GM23338 (cell line): Measurements from ENCODE around the gene TAC3. TPM values are rescaled to one million over a fixed set of nuclear protein-coding genes. Genes with fewer than 3 reads are reported as not detected.

Source experiments
- ATAC-seq: fragments of 200-7000 bp; cut with Tn5 transposase; 3 replicates; pipeline ENCODE4 v1.9.1; 2020
- DNase-seq: peaks from one replicate; pipeline ENCODE4 v3.0.0-alpha.2; 2015; ENCODE audit warnings: low spot score
- H2AFZ ChIP-seq: fragments of 200-600 bp; sonication (generic); 2 replicates; pipeline ENCODE4 v1.8.0; 2016; ENCODE audit warnings: antibody characterized with exemption, mild to moderate bottlenecking, moderate library complexity
- H3F3A ChIP-seq: fragments of 200-600 bp; sonication (generic); replicated peaks from 2 replicates; pipeline ENCODE4 v1.8.0; 2017; ENCODE audit warnings: antibody characterized with exemption, mixed run types, low read depth
- H3K27ac ChIP-seq: fragments of 200-600 bp; sonication (generic); 2 replicates; pipeline ENCODE4 v1.6.1; 2016; ENCODE audit warnings: low read depth
- H3K27me3 ChIP-seq: fragments of 200-600 bp; sonication (generic); 2 replicates; pipeline ENCODE4 v1.8.0; 2016; ENCODE audit warnings: mild to moderate bottlenecking, mixed run types, moderate library complexity; ENCODE audit not compliant: insufficient read depth
- H3K36me3 ChIP-seq: fragments of 200-600 bp; sonication (generic); 2 replicates; pipeline ENCODE4 v1.8.0; 2016; ENCODE audit warnings: mild to moderate bottlenecking; ENCODE audit not compliant: insufficient read depth
- H3K4me1 ChIP-seq: fragments of 200-600 bp; sonication (generic); 2 replicates; pipeline ENCODE4 v1.8.0; 2016; ENCODE audit warnings: mild to moderate bottlenecking, moderate library complexity; ENCODE audit not compliant: insufficient read depth
- H3K4me2 ChIP-seq: fragments of 200-600 bp; sonication (generic); 2 replicates; pipeline ENCODE4 v1.7.1; 2017; ENCODE audit warnings: mixed run types
- H3K4me3 ChIP-seq: fragments of 200-600 bp; sonication (generic); 2 replicates; pipeline ENCODE4 v1.6.1; 2016; ENCODE audit warnings: mixed run types
- H3K79me2 ChIP-seq: fragments of 200-600 bp; sonication (generic); replicated peaks from 2 replicates; pipeline ENCODE4 v1.8.0; 2017; ENCODE audit warnings: mild to moderate bottlenecking; ENCODE audit not compliant: insufficient read depth
- H3K9me2 ChIP-seq: fragments of 200-600 bp; sonication (generic); 2 replicates; pipeline ENCODE4 v1.8.0; 2017; ENCODE audit not compliant: insufficient read depth
- H4K20me1 ChIP-seq: fragments of 200-600 bp; sonication (generic); replicated peaks from 2 replicates; pipeline ENCODE4 v1.8.0; 2017; ENCODE audit warnings: mild to moderate bottlenecking; ENCODE audit not compliant: insufficient read depth
- H3K27ac Mint-ChIP-seq: 2 replicates; pipeline ENCODE4 v1.8.0; 2020; ENCODE audit warnings: inconsistent platforms, mild to moderate bottlenecking, moderate library complexity, mixed read lengths
- H3K27me3 Mint-ChIP-seq: 3 replicates; pipeline ENCODE4 v1.8.0; 2022; ENCODE audit warnings: low read depth, mild to moderate bottlenecking, moderate library complexity, mixed read lengths, inconsistent platforms; ENCODE audit not compliant: insufficient read depth, poor library complexity
- H3K36me3 Mint-ChIP-seq: 3 replicates; pipeline ENCODE4 v1.8.0; 2021; ENCODE audit warnings: low read depth, mild to moderate bottlenecking, inconsistent platforms, moderate library complexity, mixed read lengths
- H3K4me1 Mint-ChIP-seq: 3 replicates; pipeline ENCODE4 v1.8.0; 2020; ENCODE audit warnings: mild to moderate bottlenecking, inconsistent platforms, mixed read lengths
- H3K4me3 Mint-ChIP-seq: 3 replicates; pipeline ENCODE4 v1.8.0; 2021; ENCODE audit warnings: moderate library complexity, mild to moderate bottlenecking, inconsistent platforms, mixed read lengths
- H3K9me3 Mint-ChIP-seq: 3 replicates; pipeline ENCODE4 v1.8.0; 2020; ENCODE audit warnings: moderate library complexity, mild to moderate bottlenecking, inconsistent platforms, mixed read lengths
- CREB1 ChIP-seq: fragments of 250-450 bp; sonication (Bioruptor Pico); IDR thresholded peaks from 2 replicates; pipeline ENCODE4 v1.5.0; 2020; ENCODE audit warnings: low read depth, mild to moderate bottlenecking, moderate library complexity
- CTCF ChIP-seq, 2 experiments: fragments of 200-600 bp in 1 of 2; sonication (generic) in 1 of 2; conservative IDR thresholded peaks; 2 replicates each; pipeline versions ENCODE4 v1.5.1 to v1.6.1; 2016 to 2017; ENCODE audit warnings: antibody characterized with exemption in 2 of 2, low read depth in 2 of 2, mild to moderate bottlenecking in 2 of 2, moderate library complexity in 1 of 2
- ETS1 ChIP-seq: IDR thresholded peaks from 2 replicates; pipeline ENCODE4 v1.6.1; 2016; ENCODE audit warnings: antibody characterized with exemption
- EZH2 ChIP-seq: fragments of 200-600 bp; sonication (generic); IDR thresholded peaks from one replicate; pipeline ENCODE4 v1.8.0; 2017; ENCODE audit warnings: antibody characterized with exemption, mild to moderate bottlenecking, low read depth; ENCODE audit not compliant: unreplicated experiment
- JUNB ChIP-seq: IDR thresholded peaks from one replicate; pipeline ENCODE4 v1.6.1; 2016; ENCODE audit warnings: antibody characterized with exemption; ENCODE audit not compliant: unreplicated experiment
- POLR2AphosphoS5 ChIP-seq: IDR thresholded peaks from 2 replicates; pipeline ENCODE4 v1.6.1; 2016; ENCODE audit warnings: antibody characterized with exemption, low read depth
- REST ChIP-seq: IDR thresholded peaks from one replicate; pipeline ENCODE4 v1.6.1; 2018; ENCODE audit warnings: antibody characterized with exemption; ENCODE audit not compliant: unreplicated experiment
- STAT1 ChIP-seq: IDR thresholded peaks from one replicate; pipeline ENCODE4 v1.6.1; 2016; ENCODE audit warnings: antibody characterized with exemption; ENCODE audit not compliant: unreplicated experiment
- ZNF114 ChIP-seq: fragments of 250-450 bp; sonication (Bioruptor Pico); IDR thresholded peaks from 2 replicates; pipeline ENCODE4 v1.5.0; 2020; ENCODE audit warnings: mild to moderate bottlenecking, moderate library complexity
- ZNF331 ChIP-seq: fragments of 250-450 bp; sonication (Bioruptor Pico); IDR thresholded peaks from 2 replicates; pipeline ENCODE4 v1.5.0; 2020; ENCODE audit warnings: low read depth, mild to moderate bottlenecking, moderate library complexity
- polyA plus RNA-seq: library from polyadenylated mRNA; unstranded; fragments of >200 nt; fragmentation: Nextera tagmentation; extraction: Ambion mirVana; gene quantifications from 2 replicates; pipeline ENCODE4 v1.2.1, GENCODE V29; 2016
- total RNA-seq: library from RNA; depleted of rRNA; stranded (reverse); fragments of >200 nt; shearing (Covaris generic); gene quantifications from 2 replicates; pipeline ENCODE4 v1.2.3, GENCODE V29; 2014

Gene TAC3
- total and polyA plus RNA-seq, 2 experiments from 2014 or later, result 11.9 to 35.1 TPM

GRCh38 chr12:57005980-57006808 lies 10.1 kb downstream of the TAC3 start, which contains the start of gene ZBTB39:
ZBTB39 (minus strand) TSS chr12:57006546; CDS start chr12:57004917, 1,629 bp downstream.
- peak within 1 kb of the TSS; percentile 63 for H3K27ac Mint-ChIP-seq

GRCh38 chr12:57004651-57005050 lies 11.7 kb downstream of the TAC3 start:
- no peak overlapping the region for H3K27ac ChIP-seq
- Mint-ChIP-seq H3K27me3 (peaks cover 5% of the 10 kb centered on the region), H3K9me3 (no peaks in the 10 kb centered on the region), H3K27ac (no peak overlapping the region), H3K4me1 (peaks cover 30% of the 10 kb centered on the region), H3K4me3 (peak overlapping the region; percentile 93), H3K36me3 (peaks cover 51% of the 10 kb centered on the region)
- DNase-seq (no peak), ATAC-seq (no peak)
- H3F3A ChIP-seq, result peaks cover 7% of the 10 kb centered on the region; the same call in 1 of the 2 replicates
- H3K36me3 ChIP-seq, result peaks cover 26% of the 10 kb centered on the region
- TF ChIP-seq JUNB, result no peak
- no peak for TF ChIP-seq REST
- TF ChIP-seq STAT1, result no peak
- TF ChIP-seq EZH2, result no peak
- no peak for TF ChIP-seq ZNF114 (CRISPR knock-in tag)
- TF ChIP-seq POLR2AphosphoS5, result no peak
- no peak for TF ChIP-seq ZNF331 (CRISPR knock-in tag)
- no peak for TF ChIP-seq ETS1
- no peak for TF ChIP-seq CREB1
- H3K4me1 ChIP-seq, result peaks cover 21% of the 10 kb centered on the region
- H3K79me2 ChIP-seq, result peaks cover 53% of the 10 kb centered on the region
- H3K4me2 ChIP-seq, result no peak overlapping the region; the same call in 1 of the 2 replicates
- no peak overlapping the region; the same call in 1 of the 2 replicates for H3K4me3 ChIP-seq
- H4K20me1 ChIP-seq, result peaks cover 12% of the 10 kb centered on the region
- no peaks in the 10 kb centered on the region for H3K27me3 ChIP-seq
- H3K9me2 ChIP-seq, result no peaks in the 10 kb centered on the region
- no peak overlapping the region for H2AFZ ChIP-seq

More at GRCh38 chr12:57005980-57006808, 10.1 kb downstream of the TAC3 start, which contains the start of gene ZBTB39:
- peak within 1 kb of the TSS; percentile 87 for H3K4me2 ChIP-seq
- peaks cover 37% of the 10 kb centered on the region for H3K36me3 Mint-ChIP-seq
- no peaks in the 10 kb centered on the region for H3K9me3 Mint-ChIP-seq
- peaks cover 26% of the 10 kb centered on the region for H3K36me3 ChIP-seq
- H3K27me3 ChIP-seq, result no peaks in the 10 kb centered on the region
- peaks cover 36% of the 10 kb centered on the region for H3K4me1 ChIP-seq
- H3K27me3 Mint-ChIP-seq, result peaks cover 5% of the 10 kb centered on the region
- no peak for TF ChIP-seq STAT1
- TF ChIP-seq POLR2AphosphoS5, result peak; percentile 52
- TF ChIP-seq CTCF (conservative IDR thresholded peaks at IDR 0.05; ENCODE audit: low read depth in 2 of 2), result peak; percentile 40 to 73
- ATAC-seq (peak; percentile 63), DNase-seq (peak; percentile 86)
- peak within 1 kb of the TSS; percentile 95 for H2AFZ ChIP-seq
- H3K9me2 ChIP-seq, result no peaks in the 10 kb centered on the region
- peak within 1 kb of the TSS; percentile 93 for H3K4me3 Mint-ChIP-seq
- H3K27ac ChIP-seq, result peak within 1 kb of the TSS; percentile 85; the same call in 1 of the 2 replicates
- H3F3A ChIP-seq, result peaks cover 7% of the 10 kb centered on the region; the same call in 1 of the 2 replicates
- H3K4me3 ChIP-seq, result peak within 1 kb of the TSS; percentile 87
- peaks cover 38% of the 10 kb centered on the region for H3K79me2 ChIP-seq
- peaks cover 45% of the 10 kb centered on the region for H3K4me1 Mint-ChIP-seq
- peaks cover 6% of the 10 kb centered on the region for H4K20me1 ChIP-seq
